ENCODE results near the gene INTS3. TPM values are rescaled to one million over a fixed set of nuclear protein-coding genes. Genes with fewer than 3 reads are reported as not detected.
A peak's percentile ranks its signal among the peaks of the same experiment; 100 is the strongest.

Gene INTS3
- total RNA-seq, 1 experiment from 2014 or later: 56.7 TPM

- H3K9me3 ChIP-seq (ENCODE audit: low read depth, low read length, poor library complexity, severe bottlenecking): no peaks in the 10 kb centered on the region
- DNase-seq (ENCODE audit: low spot score): no peak
- BruUV-seq (replicated peaks): no TSS peak
- ChIA-PET CTCF (no interaction called here), POLR2A (ENCODE audit: low non-redundant PET) (no interaction called here)
- intact Hi-C loops (cut with micrococcal nuclease; ENCODE audit: unreplicated experiment): loop anchor here (10.0 kb wide), 1 partner anchor 259 kb away; no protein-coding TSS in a partner anchor
- no peaks in the 10 kb centered on the region for H3K27me3 ChIP-seq (replicated peaks; ENCODE audit: insufficient read depth, low read depth, low read length, poor library complexity)
- peaks cover 30% of the 10 kb centered on the region for H3K36me3 ChIP-seq (ENCODE audit: insufficient read depth, low read length, poor library complexity, severe bottlenecking)
- H3K4me1 ChIP-seq (ENCODE audit: insufficient read depth, low read length, poor library complexity, severe bottlenecking): peaks cover 14% of the 10 kb centered on the region
- no peak overlapping the region for H3K4me3 ChIP-seq (ENCODE audit: low read depth, low read length, poor library complexity, severe bottlenecking)
- no peak for TF ChIP-seq EZH2 (IDR thresholded peaks at IDR 0.05; ENCODE audit: borderline replicate concordance, low read depth, low read length, poor library complexity, severe bottlenecking)
- TF ChIP-seq CTCF (conservative IDR thresholded peaks at IDR 0.05; ENCODE audit: low read depth, low read length): no peak
- no peak overlapping the region for H3K27ac ChIP-seq (ENCODE audit: low read depth, low read length, poor library complexity, severe bottlenecking)
These were observed 46.3 kb downstream of the INTS3 start for GRCh38 chr1:153774026-153774595.

- intact Hi-C loops (cut with micrococcal nuclease; ENCODE audit: unreplicated experiment): loop anchor here (10.0 kb wide), 1 partner anchor 260 kb away; no protein-coding TSS in a partner anchor
- DNase-seq (ENCODE audit: low spot score): peak; percentile 63
- BruUV-seq (replicated peaks): no TSS peak
These were observed 47.1 kb downstream of the INTS3 start, which contains the start of gene SLC27A3 for GRCh38 chr1:153774780-153775457. Gene SLC27A3, plus strand, starts transcription at chr1:153775407. Its CDS starts 91 bp downstream, at chr1:153775498.

More at GRCh38 chr1:153774780-153775457, 47.1 kb downstream of the INTS3 start, which contains the start of gene SLC27A3:
- TF ChIP-seq CTCF (conservative IDR thresholded peaks at IDR 0.05; ENCODE audit: low read depth, low read length): no peak
- H3K4me3 ChIP-seq (ENCODE audit: low read depth, low read length, poor library complexity, severe bottlenecking): peak within 1 kb of the TSS; percentile 71
- CTCF ChIA-PET: interaction anchor here (0.8 kb wide), 1 partner anchor 98 kb away, joined by 3 read pairs; no protein-coding TSS in a partner anchor
- peaks cover 25% of the 10 kb centered on the region for H3K36me3 ChIP-seq (ENCODE audit: insufficient read depth, low read length, poor library complexity, severe bottlenecking)
- POLR2A ChIA-PET (ENCODE audit: low non-redundant PET): no interaction called here
- no peaks in the 10 kb centered on the region for H3K9me3 ChIP-seq (ENCODE audit: low read depth, low read length, poor library complexity, severe bottlenecking)
- peaks cover 14% of the 10 kb centered on the region for H3K4me1 ChIP-seq (ENCODE audit: insufficient read depth, low read length, poor library complexity, severe bottlenecking)
- H3K27me3 ChIP-seq (replicated peaks; ENCODE audit: insufficient read depth, low read depth, low read length, poor library complexity): no peaks in the 10 kb centered on the region
- H3K27ac ChIP-seq (ENCODE audit: low read depth, low read length, poor library complexity, severe bottlenecking): no peak within 1 kb of the TSS

Measured in A673 (cell line).